HL-60 (cell line): ENCODE measurements around the gene NOP10.

ENCODE experiments used
- DNase-seq, 2 experiments: peaks; one replicate each; pipeline ENCODE4 v3.0.0-alpha.2; 2010 to 2020; ENCODE audit warnings: low read depth in 1 of 2, low spot score in 1 of 2
- H3K27ac ChIP-seq: fragments of 250-450 bp; sonication (Bioruptor Pico); replicated peaks from 2 replicates; pipeline ENCODE4 v1.5.1; 2020; ENCODE audit warnings: mild to moderate bottlenecking, moderate library complexity
- H3K27me3 ChIP-seq: fragments of 250-450 bp; sonication (Bioruptor Pico); 2 replicates; pipeline ENCODE4 v1.5.1; 2021; ENCODE audit warnings: mild to moderate bottlenecking, moderate library complexity; ENCODE audit not compliant: insufficient read depth, poor library complexity, severe bottlenecking
- H3K4me3 ChIP-seq: replicated peaks from 2 replicates; pipeline ENCODE4 v1.5.1; 2011; ENCODE audit warnings: mild to moderate bottlenecking, control low read depth, low read length; ENCODE audit not compliant: insufficient read depth
- CTCF ChIP-seq: IDR thresholded peaks from one replicate; pipeline ENCODE4 v1.5.1; 2011; ENCODE audit warnings: low read length, control low read depth, inconsistent platforms; ENCODE audit not compliant: insufficient read depth
- GABPA ChIP-seq: IDR thresholded peaks from 2 replicates; pipeline ENCODE4 v1.6.1; 2012; ENCODE audit warnings: low read depth
- POLR2AphosphoS5 ChIP-seq: IDR thresholded peaks from 2 replicates; pipeline ENCODE4 v1.6.1; 2012; ENCODE audit warnings: low read depth
- REST ChIP-seq: IDR thresholded peaks from 2 replicates; pipeline ENCODE4 v1.6.1; 2012; ENCODE audit warnings: low read depth; ENCODE audit not compliant: insufficient replicate concordance
- SPI1 ChIP-seq: IDR thresholded peaks from 2 replicates; pipeline ENCODE4 v1.6.1; 2012; ENCODE audit warnings: low read depth, mild to moderate bottlenecking, borderline replicate concordance

The NOP10 gene

GRCh38 chr15:34362047-34362773 lies 19.3 kb upstream of the NOP10 start:
- Histone ChIP-seq H3K27ac (no peak overlapping the region), H3K27me3 (no peaks in the 10 kb centered on the region), H3K4me3 (no peak overlapping the region)
- TF ChIP-seq SPI1: no peak
- TF ChIP-seq CTCF: no peak
- no peak for TF ChIP-seq GABPA
- TF ChIP-seq POLR2AphosphoS5: no peak
- TF ChIP-seq REST: no peak
- DNase-seq: no peak

- H3K27ac ChIP-seq: no peak overlapping the region
- no peaks in the 10 kb centered on the region for H3K27me3 ChIP-seq
- H3K4me3 ChIP-seq: no peak overlapping the region
- TF ChIP-seq REST: no peak
- TF ChIP-seq GABPA: no peak
- TF ChIP-seq POLR2AphosphoS5: no peak
- TF ChIP-seq CTCF: no peak
- no peak for TF ChIP-seq SPI1
- DNase-seq: no peak
Observed at GRCh38 chr15:34361278-34361677, 18.3 kb upstream of the NOP10 start.

GRCh38 chr15:34360298-34360697 lies 17.4 kb upstream of the NOP10 start:
- no peak for TF ChIP-seq CTCF
- no peak for TF ChIP-seq POLR2AphosphoS5
- no peak for TF ChIP-seq SPI1
- TF ChIP-seq GABPA: no peak
- no peak for TF ChIP-seq REST
- DNase-seq: no peak
- Histone ChIP-seq H3K27ac (no peak overlapping the region), H3K27me3 (no peaks in the 10 kb centered on the region), H3K4me3 (no peak overlapping the region)
